Gastrocnemius medialis (tissue), 4 donors: ENCODE results near the gene FAM13A.

ENCODE experiments used
- CTCF ChIP-seq, 5 experiments: fragments of 450-650 bp in 3 of 5; fragments of 200-600 bp in 2 of 5; sonication (generic) in 2 of 5; IDR thresholded peaks in 4 of 5; conservative IDR thresholded peaks in 1 of 5; 1 replicate in 4 of 5; 2 replicates in 1 of 5; pipeline ENCODE4 v1.5.1; 2016 to 2019; ENCODE audit warnings: antibody characterized with exemption in 5 of 5, mild to moderate bottlenecking in 3 of 5, moderate library complexity in 3 of 5
- POLR2A ChIP-seq, 2 donors: fragments of 450-650 bp; IDR thresholded peaks; one replicate each; pipeline ENCODE4 v1.6.1; 2017; ENCODE audit warnings: antibody characterized with exemption in 2 of 2, mild to moderate bottlenecking in 2 of 2, moderate library complexity in 2 of 2

GRCh38 chr4:88825931-88826330, 231.1 kb downstream of the FAM13A start:
- TF ChIP-seq CTCF (IDR thresholded peaks at IDR 0.05 in 4 of 5, conservative IDR thresholded peaks at IDR 0.05 in 1 of 5) (no peak), POLR2A (IDR thresholded peaks at IDR 0.05) (no peak)
